ENCODE results near the gene TGFBR2.

TGFBR2 gene

DNA sequence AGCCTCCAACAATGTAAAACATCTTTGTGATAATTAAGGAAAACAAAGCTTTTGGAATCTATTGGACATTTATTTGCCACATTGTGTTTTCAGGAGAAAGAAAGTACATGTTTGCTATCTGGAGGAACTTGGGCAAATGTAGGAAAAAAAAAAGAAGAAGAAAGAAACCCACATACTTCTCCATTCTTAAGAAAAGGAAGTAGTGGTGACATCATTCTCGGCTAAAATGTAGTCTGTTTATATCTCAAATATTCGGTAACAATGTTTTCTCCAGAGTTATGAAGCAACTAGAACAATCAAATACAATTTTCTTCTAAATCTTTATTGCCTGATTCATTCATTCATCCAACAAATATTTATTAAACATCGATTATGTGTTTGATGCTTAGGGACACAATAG lies 2.3 kb upstream of the TGFBR2 start:
- DNase-seq: no peak

DNA sequence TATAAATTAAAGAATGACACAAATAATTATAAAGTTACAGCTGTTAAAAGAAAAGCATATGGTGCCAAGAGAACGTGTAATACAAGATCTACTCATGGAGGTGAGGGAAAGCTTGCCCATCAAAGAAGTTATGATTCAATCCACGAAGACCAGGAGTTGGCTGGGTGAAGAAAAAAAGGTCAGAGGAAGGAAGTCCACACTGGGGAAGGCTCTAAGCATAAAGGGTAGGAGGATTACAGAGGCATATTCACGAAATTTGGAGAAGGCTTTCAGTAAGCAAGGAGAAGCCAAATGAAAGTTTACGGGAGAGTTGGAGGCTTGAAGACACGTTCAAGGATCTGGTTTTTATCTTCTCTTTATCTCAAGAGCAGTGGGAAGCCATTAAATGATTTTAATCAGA lies 1.8 kb upstream of the TGFBR2 start:
- no peak for DNase-seq

DNA sequence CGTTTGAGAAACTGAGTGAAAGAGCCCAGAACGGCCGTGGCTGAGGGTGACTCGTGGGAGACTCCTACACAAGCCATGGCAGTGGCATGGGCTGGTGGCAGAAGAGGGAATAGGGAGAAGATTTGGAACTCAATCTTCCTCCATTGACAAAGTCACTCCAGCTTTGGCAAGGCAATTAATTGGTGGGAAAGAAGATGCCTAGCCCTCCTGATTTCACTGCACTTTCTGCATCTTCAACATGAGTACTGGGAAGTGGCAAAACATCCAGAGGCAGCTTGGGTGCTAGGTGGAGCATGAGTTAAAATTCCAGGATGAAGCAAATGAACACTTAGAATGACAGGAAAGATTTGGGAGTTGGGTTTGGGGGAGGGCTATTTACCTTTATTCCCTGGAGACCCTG lies 1.4 kb upstream of the TGFBR2 start:
- no peak for DNase-seq

DNA sequence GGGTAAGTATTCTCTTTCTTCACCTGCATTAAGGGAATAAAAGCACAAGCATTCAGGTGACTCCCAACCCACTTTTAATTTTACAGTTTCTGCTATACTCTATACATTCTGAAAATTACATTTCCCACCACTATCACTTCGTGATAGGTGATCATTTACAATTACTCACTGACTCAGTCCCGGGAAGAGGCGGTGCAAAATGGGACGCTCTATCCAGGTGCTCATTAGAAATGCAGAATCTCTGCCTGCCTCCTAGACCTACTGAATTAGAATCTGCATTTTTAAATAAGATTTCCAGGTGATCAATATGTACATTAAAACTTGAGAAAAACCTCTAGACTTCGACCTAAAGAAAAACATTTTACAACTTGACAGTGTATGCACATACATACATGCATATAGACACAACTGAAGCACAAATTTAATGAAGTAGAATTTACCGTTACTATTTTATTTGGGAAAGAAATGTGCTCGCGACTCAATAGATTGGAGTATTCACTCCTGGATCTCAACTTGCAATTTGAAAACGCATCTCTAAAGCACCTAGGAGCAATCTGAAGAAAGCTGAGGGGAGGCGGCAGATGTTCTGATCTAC lies 598 bp upstream of the TGFBR2 start:
- no peak for DNase-seq

DNA sequence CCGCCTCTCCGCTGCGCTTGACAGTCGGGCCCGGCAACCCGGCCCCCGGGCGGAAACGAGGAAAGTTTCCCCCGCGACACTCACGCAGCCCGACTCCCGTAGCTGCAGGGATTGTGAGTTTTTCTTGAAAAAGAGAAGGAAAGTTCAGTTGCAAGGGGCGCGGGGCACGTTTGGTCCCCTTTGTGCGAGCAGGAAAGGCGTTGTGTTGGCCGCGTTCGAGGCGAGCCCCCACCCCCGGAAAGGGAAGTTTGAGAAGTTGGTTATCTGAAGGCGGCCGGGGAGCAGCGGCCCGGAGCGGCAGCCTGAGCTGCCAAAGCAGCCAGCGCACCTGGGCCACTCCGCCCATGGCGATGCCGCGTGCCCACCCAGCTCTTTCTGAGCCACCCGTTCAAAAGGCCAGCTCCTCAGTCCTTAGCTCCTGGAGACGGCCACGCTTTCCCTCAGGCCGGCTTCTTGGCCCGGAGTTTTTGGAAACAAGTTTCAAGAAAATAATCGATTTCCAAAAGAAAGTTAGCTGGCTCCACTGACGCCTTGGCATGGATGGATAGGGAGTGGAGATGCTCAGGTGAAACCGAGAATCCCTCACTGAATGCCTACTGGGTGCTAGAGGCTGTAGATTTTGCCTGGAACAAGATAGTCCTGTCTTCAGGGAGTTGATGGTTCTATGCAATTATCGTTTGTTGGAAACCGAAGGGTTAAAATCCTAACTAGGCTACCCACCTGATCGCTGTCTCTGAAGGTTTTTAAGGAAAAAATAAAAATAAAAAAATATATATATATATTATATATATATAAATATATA lies 832 bp downstream of the TGFBR2 start:
- peak; percentile 40 for DNase-seq

DNA sequence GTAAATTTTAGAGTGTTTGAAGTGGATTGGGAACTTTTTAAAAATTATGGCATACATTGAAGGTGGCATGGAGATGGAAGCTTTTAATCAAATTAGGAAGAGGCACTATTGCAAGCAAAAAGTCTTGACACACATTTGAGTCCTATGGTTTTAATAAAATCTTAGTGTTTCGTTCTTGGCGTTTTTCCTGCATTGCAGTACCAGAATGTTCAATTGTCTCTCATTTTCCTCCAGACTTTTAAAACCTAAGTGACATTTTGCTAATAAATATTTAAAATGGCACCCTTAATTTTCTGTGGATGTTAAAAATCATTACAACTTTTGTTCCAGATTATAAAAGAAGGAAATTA lies 2.2 kb downstream of the TGFBR2 start:
- no peak for DNase-seq

DNA sequence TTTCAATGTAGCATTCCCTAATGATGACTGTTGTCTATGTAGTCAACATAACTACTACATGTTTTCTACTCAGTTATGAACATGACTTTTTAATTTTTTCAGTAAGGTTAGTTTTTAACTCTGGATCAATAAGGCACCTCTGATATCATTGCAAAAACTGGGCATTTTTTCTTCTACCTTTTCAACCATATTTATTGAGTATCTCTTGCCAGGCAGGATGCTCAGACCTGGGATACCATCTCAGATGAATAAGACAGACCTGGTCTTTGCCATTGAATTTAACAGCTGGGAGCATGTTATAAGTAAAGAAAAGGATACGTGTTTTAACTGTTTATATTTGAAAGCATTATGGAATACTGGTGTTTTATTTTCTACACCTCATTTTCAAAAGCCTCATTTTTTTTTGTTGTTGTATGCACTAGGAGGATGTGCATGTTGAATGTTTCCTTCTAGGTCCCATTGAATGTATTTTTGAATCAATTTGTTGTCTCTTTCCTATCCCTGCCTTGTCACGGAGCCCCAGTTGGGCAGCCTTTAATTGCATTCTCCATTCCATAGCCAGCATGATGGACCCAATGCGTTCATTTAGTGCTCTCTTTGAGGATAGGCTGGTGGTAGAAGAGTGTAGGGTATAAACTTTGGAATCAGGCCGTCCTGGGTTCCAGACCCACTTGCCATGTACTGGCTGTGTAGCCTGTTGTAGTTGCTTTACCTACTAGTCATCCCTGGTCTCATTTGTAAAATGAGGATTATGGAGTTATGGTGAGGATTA lies 3.7 kb downstream of the TGFBR2 start:
- DNase-seq: no peak

DNA sequence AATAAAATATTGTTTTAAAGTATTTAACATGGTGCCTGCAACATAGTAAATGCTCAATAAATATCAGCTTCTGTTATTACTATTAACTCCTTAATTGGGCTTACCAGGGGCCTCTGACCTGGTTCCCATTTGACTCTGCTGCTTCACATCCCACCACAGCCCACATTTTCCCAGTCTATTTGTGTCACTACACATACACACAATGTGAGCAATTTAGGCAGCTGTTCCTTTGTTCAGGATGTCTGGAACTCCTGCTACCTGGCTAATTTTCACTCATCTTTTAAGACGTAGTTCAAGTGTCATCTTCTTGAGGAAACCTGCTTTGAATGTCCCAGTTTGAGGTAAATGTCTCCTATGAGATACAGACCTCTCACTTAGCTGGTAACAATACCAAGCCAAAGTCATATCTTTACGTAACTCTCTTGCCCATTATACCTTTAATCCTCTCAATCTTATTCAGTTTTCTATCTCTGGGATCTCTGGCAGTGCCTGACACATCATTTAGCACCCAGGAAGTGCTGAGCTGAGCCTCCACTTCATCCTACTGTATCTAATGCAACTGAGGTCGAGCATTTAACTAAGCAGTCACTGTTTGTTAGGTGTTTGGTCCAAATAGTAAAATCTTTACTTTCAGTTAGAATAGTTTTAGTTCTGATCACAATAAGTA lies 4.4 kb downstream of the TGFBR2 start:
- DNase-seq: no peak

DNA sequence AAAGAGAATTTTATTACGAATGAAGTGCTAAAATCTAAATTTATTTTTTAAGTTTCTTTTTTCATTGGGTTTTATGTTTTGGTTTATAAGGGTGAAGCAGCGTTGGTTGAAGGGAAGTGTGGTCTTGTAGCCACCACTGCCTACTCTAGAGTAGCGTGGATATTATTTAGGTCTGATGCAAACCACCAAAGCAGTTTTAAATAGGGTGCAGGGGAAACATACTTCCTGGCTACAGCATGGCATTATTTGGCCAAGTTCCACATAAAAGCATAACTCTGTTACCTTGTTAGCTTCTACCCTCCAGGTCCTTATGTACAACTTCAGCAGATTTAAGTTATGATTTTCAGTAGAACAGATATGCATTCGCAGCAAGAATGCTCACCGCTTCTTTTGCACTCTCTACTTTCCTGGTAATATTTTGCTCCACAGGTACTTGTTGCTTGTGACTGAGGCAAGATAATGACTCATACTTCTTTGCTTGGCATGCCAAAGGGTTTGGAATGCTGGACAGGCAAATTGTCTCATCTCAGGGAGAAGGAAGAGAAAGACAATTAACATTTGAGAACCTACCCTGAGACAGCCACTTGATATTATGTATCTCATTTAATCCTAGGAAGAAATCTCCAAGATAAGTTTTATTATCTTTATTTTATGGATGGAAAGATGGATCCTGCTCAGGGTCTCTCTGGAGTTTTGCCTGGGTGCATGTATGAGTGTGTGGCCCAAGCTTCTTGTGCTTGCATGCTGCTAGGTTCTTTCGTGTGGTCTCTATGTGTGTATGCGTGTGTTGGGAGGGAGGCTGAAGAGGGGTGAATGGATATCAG lies 5.4 kb downstream of the TGFBR2 start:
- peak; percentile 55 for DNase-seq

DNA sequence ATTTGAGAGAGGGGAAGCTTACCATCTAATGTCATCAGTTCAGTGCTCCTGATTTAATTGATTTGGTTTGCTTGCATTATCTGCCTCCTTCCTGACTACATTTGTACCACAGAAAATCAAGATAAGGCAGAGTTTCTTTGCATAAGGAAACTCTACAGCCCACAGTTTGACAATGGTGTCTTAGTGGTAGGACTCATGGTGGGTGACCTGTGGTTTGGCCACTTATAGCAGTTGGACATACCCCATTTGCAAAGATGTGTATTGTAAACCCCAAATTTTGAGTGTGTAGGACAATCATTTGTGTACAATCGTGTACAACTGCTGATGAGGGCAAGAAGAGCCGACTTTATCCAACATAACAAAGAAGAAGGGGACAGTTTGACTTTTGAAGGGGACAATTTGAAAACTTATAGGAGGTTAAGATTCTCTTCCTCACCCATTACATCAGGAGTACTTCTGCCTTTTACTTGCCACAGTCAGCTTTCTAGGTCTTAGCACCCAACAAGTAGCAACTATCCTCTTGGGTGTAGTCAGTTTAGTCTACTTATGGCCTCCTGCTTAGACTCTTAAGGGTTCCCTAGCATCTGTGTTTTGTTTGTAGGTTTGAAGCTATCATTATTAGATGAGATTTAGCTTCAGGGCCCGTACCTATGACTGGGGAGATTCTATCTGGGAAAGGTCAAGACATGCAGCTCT lies 6.2 kb downstream of the TGFBR2 start:
- DNase-seq: no peak

DNA sequence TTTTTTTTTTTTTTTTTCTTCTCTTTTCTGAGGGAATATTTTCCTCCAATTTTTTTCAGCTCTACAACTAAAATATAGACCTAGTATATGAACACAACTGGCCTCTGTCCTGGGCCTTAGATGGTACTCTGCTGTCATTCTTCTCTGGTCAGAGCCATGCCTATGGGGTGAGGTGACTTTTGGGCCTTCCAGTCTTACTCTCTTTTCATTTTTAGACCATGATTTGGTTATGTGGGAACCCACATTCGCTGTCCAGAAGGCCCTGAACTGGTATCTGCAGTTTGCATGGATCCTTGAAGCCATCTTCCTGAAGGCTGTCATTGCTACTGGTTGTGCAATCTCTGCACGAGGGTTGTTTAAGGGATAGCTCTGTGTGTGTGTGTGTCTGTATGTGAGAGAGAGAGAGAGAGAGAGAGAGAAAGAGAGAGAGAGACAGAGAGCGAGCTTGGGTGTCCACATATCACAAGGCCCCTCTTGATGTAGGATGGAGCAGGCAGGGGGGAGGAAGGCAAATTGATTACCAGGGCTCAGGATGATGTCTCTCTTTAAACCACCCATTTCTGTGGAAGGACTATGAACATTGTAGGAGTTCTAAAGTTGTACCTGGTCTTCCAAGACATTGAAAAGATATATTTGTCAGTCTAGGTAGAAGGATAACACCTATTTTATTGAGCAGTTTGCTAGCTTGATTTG lies 6.9 kb downstream of the TGFBR2 start:
- DNase-seq: no peak

DNA sequence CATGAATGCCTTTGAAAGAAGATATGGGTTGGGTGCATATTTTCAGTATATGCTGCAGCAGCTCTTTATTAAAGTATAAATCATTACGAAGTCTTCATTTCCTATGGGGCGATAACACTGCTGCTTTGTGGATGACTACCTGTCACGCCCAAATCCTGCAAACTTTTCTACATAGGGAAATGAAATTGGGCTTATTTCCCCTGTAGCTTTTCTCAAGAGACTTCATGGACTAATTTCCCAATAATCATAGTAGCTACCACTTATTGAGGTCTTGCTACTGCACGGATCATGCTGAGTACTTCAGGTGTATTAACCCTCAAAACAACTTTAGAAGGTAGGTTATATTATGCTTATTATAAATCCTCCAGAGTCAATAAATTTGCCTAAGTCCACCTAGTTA lies 8.0 kb downstream of the TGFBR2 start:
- DNase-seq: no peak

DNA sequence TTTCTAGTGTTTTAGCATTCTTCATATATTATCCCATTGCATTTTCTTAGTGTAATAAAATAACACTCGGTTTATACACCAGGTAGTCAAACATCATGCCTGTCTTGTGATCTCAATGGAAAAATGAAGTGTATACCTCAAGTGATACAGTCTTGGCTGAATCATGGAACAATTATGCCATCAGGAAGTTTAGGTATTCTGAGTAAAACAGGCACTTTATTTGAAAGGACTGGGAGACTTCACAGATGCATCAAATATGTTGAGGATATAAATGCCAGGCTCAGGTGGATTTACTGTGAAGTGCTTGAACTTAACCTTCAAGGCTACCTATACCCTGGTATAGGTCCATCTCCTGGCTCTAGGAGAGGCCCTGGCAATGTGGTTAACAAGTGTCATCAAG lies 8.5 kb downstream of the TGFBR2 start:
- DNase-seq: no peak

DNA sequence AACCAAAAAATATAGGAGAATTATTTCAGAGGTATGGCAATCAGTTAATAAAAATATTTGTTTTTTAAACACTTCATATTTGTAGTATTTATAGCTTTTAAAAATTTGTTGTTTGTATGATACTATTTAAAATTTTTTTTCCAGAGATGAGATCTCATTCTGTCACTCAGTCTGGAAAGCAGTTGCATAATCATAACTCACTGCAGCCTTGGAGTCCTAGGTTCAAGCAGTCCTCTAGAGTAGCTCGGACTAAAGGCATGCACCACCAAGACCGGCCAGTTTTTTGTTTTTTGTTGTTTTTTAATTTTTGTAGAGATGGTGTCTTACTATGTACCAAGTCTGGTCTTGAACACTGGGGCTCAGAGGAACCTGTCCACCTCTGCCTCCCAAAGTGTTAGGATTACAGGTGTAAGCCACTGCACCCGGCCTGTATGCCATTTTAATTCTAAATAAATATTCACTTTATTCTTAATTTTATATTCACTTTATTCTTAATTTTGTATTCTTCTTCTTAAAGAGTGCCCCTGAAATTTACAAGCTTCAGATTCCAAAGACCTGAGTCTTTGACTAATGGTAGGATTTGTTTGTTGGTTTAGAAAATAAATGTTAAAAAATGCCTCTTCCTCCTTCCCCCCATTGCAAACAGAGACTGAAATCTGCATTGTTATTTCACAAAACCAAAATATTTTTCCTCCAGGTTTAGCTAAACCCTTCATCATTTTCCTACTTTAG lies 9.4 kb downstream of the TGFBR2 start:
- DNase-seq: no peak

DNA sequence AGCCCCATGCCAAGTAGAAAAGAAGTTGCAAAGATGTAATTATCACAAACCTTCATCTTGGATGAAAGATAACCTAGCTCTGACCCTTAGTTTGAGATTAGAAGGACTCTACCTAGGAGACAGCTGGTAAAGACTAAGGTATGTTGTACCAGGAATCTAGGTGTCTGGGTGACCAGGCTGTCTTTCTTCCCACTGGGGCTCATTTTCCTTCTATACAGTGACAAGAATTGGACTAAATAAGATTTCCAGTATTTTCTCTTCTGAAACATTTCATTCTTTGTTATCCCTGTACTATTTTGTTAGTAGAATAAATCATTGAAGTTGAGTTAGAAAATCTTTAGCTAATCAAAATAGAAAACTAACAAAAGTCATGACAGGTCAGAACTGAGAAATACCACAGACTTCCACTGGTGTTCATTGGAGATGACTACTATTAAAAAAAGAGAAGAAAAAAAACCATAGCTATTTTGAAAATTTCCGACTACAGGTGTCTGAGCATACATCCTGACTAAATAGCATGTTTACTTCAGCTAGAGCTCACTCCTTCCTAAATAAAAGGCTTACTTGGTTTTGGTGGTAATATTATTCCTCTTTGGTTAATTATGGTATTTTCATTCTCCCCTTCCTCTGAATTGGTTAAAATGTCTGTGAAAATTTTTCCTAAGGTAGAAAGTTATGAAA lies 10.1 kb downstream of the TGFBR2 start:
- no peak for DNase-seq

DNA sequence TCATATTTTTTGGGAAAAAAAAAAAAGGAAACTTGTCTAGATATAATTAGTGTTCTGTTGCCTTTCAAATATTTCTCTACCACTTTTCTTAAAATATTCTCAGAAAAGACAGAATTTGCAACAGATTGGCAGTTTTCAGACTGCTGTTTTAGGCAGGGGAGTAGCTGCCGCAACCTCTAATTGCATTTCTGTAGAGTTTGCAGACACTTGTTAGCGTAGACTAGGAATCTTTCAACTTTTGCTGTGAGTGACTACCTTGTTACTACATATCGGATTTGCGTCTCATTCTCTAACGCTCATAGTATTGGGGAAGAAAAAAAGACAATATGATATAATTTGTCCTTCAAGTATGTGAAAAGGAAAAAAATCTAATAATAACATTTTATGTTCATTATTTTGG lies 10.7 kb downstream of the TGFBR2 start:
- no peak for DNase-seq

DNA sequence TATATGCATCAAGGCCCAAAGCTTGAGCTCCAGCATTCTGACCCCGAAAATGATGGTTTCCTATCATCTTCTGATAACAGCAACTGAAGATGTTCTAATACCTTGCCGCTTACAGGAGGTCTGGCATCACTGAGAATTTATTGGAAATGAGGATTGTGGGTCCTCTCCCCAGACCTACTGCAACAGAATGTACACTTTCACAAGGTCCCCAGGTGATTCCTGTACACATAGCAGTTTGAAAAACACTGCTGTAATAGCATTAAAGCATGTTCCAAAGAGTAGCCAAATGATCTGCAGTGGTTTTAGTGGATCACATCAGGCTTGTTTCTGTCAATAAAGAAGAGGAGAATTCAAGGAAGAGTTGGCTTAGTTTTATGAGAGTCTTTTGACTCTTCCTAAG lies 11.3 kb downstream of the TGFBR2 start:
- no peak for DNase-seq

DNA sequence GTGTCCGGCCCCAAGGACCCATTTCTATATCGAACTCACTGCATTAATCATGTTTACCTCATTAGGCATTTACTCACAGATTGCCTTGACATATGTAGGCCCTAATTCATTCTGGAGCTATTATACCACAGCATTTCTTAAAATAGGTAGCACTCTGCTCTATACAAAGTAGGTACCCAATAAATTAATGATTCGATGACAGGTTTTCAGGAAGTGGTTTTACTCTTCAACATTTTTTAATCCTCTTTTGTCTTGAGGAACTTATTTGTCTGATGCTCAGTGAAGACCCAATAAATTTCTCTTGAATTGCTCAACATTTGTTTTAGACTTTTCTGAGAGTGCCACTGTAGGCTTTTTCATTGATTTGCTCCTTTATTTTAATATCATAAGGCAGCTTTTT lies 12.1 kb downstream of the TGFBR2 start:
- DNase-seq: no peak

DNA sequence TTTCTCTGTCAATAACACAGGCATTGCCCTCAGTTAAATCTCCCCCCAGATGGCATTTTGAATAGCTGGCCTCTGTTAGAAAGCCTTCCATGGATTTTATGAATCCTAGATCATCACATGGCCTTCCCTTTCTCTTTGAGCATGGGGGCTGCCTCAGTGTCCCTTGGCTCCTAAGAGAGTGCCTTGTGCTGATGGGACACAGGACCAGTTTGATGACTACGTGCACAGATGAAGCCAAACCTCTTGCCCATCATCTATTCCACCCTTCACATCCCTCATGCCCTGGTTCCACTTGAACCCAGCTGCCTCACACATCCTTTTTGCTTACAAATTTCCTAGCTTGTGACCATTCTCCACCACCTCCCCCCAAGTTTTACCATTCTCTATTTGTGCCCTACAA lies 12.9 kb downstream of the TGFBR2 start:
- DNase-seq: no peak
